Lung (tissue), 12 donors: ENCODE data around the gene KNCN. TPM values are rescaled to one million over a fixed set of nuclear protein-coding genes. Genes with fewer than 3 reads are reported as not detected.

Experiments used
- ATAC-seq: fragments of 200-7000 bp; cut with Tn5 transposase; one replicate; pipeline ENCODE4 v1.9.1; 2020; ENCODE audit warnings: moderate number of reproducible peaks; ENCODE audit not compliant: insufficient read depth, low FRiP score
- DNase-seq, 3 donors: peaks; one replicate each; pipeline ENCODE4 v3.0.0-alpha.2; 2013 to 2017
- H3K27ac ChIP-seq, 2 donors: one replicate each; pipeline ENCODE4 v1.5.1; 2013; ENCODE audit warnings: mild to moderate bottlenecking in 2 of 2, moderate library complexity in 2 of 2, control low read depth in 1 of 2, inconsistent platforms in 1 of 2, low read depth in 1 of 2, low read length in 1 of 2
- H3K27me3 ChIP-seq, 3 donors: one replicate each; pipeline ENCODE4 v1.5.1; 2013; ENCODE audit warnings: low read length in 2 of 3; ENCODE audit not compliant: control insufficient read depth in 3 of 3, insufficient read depth in 3 of 3
- H3K36me3 ChIP-seq, 4 donors: one replicate each; pipeline ENCODE4 v1.5.1; 2013; ENCODE audit warnings: low read length in 4 of 4, mild to moderate bottlenecking in 1 of 4, moderate library complexity in 1 of 4; ENCODE audit not compliant: control insufficient read depth in 4 of 4, insufficient read depth in 4 of 4
- H3K4me1 ChIP-seq, 5 donors: one replicate each; pipeline ENCODE4 v1.5.1; 2013; ENCODE audit warnings: low read length in 5 of 5, mild to moderate bottlenecking in 2 of 5, moderate library complexity in 1 of 5; ENCODE audit not compliant: control insufficient read depth in 5 of 5, insufficient read depth in 5 of 5
- H3K4me3 ChIP-seq: one replicate; pipeline ENCODE4 v1.5.1; 2013; ENCODE audit warnings: mild to moderate bottlenecking, control low read depth, moderate library complexity
- H3K9ac ChIP-seq, 2 donors: one replicate each; pipeline ENCODE4 v1.5.1; 2013; ENCODE audit warnings: low read length in 2 of 2, control low read depth in 1 of 2; ENCODE audit not compliant: insufficient read depth in 1 of 2
- H3K9me3 ChIP-seq, 4 donors: one replicate each; pipeline ENCODE4 v1.5.1; 2013; ENCODE audit warnings: low read length in 3 of 4, mild to moderate bottlenecking in 1 of 4, moderate library complexity in 1 of 4; ENCODE audit not compliant: control insufficient read depth in 4 of 4, insufficient read depth in 3 of 4
- WGBS, 2 donors: extraction: QIAGEN DNeasy Blood & Tissue Kit; methylation state at CpG; one replicate each; pipeline ENCODE4 v1.1.7; 2013; 5-methylcytosine and 5-hydroxymethylcytosine counted together
- polyA plus RNA-seq, 2 donors: library from polyadenylated mRNA; stranded (reverse); fragments of 200-250 nt; gene quantifications; one replicate each; pipeline ENCODE4 v1.2.1, GENCODE V29; 2013
- total RNA-seq, 2 donors: library from RNA; depleted of rRNA in 1 of 2; stranded (reverse); fragments of >200 nt in 1 of 2; gene quantifications; one replicate each; pipeline ENCODE4 v1.2.1, GENCODE V29; 2014 to 2021
- TF ChIP-seq, protein P1 (sequence below): IDR thresholded peaks from 2 replicates; pipeline ENCODE4 v1.5.1; 2012; ENCODE audit warnings: mild to moderate bottlenecking; ENCODE audit errors: control extremely low read depth, extremely low read depth
- donor health status: control.
- donor health status: control.
- donor health status: Bipolar disorder and iron deficiency.
- donor health status: healthy.
- donor health status: DM: yes; HTN: yes; CAD: no.

Gene KNCN
- total and polyA plus RNA-seq, 4 donors, result 0.01 to 0.09 TPM; not detected in 2

DNA sequence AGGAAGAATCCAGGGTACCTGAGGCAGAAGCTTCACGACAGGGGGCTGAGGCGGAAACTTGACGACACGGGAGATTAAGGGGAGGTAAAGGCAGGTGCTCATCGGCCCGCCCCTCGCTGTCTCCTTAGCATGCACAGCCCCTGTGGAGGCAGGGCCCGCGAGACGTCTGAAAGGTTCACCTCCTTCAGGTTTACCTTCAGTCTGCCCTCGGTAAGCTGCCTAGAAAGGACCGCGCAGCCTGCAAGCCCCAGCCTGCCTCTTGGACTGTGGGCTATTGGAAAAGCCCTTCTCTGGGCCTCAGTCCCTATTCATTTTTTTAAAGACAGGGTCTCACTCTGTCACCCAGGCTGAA lies 28.5 kb downstream of the KNCN start:
- H3K4me1 ChIP-seq, result peaks cover 0 to 27% (median 4%) of the 10 kb centered on the region in 5 donors
- H3K9me3 ChIP-seq, result no peaks in the 10 kb centered on the region
- TF ChIP-seq, protein P1, sequence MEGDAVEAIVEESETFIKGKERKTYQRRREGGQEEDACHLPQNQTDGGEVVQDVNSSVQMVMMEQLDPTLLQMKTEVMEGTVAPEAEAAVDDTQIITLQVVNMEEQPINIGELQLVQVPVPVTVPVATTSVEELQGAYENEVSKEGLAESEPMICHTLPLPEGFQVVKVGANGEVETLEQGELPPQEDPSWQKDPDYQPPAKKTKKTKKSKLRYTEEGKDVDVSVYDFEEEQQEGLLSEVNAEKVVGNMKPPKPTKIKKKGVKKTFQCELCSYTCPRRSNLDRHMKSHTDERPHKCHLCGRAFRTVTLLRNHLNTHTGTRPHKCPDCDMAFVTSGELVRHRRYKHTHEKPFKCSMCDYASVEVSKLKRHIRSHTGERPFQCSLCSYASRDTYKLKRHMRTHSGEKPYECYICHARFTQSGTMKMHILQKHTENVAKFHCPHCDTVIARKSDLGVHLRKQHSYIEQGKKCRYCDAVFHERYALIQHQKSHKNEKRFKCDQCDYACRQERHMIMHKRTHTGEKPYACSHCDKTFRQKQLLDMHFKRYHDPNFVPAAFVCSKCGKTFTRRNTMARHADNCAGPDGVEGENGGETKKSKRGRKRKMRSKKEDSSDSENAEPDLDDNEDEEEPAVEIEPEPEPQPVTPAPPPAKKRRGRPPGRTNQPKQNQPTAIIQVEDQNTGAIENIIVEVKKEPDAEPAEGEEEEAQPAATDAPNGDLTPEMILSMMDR, result no peak
- DNase-seq (no peak), ATAC-seq (no peak)
- no peak overlapping the region for H3K27ac ChIP-seq
- H3K36me3 ChIP-seq, result no peaks in the 10 kb centered on the region
- 61 to 72% methylated on average over 13 of the region's 13 CpGs for WGBS, 2 donors
- no peak overlapping the region for H3K4me3 ChIP-seq
- H3K9ac ChIP-seq, result no peak overlapping the region
- H3K27me3 ChIP-seq, result peaks cover 0 to 15% (median 3%) of the 10 kb centered on the region in 3 donors

DNA sequence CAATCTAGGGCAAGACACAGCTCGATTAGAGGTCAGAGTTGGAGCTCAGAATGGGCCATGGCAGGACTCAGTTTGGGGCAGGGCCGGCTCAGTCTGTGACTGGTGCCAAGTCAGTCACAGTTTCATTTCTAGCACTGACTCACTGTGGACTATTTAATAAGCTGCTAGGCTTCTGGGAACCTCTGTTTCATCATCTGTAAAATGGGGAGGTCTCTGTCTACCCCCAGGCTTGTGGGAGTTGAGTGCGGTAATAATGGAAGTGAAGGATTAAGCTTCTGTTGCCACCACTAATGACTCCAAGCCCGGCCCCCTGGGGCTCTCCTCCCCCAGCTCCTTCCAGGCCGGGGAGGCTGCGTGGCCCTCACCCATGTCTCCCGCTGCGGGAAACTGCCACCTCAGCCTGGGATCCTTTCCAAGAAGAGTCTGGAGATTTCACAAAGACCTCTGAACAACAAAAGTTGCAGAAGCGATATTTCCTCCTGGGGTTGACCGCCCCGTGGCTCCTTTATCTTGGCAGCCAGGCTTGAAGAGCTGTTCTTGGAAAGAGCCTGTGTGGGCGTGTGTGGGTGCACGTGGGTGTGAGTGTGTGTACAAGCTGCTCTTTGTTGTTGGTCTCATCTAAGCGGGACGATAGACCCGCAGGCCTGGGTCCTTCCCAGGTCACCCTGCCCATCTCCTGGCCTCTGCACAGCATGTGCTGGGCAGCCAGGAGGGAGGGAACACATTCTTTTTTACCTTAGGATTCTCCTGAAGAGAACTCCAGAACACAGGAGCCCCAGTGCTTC lies 29.1 kb downstream of the KNCN start:
- peaks cover 0 to 11% (median 3%) of the 10 kb centered on the region in 3 donors for H3K27me3 ChIP-seq
- H3K4me3 ChIP-seq, result no peak overlapping the region
- DNase-seq (peak; percentile 73 to 89 (median 79)), ATAC-seq (peak; percentile 64)
- peak overlapping the region in 1 of 2 donors; percentile 27 for H3K27ac ChIP-seq
- no peaks in the 10 kb centered on the region for H3K9me3 ChIP-seq
- TF ChIP-seq, protein P1, result no peak
- H3K36me3 ChIP-seq, result no peaks in the 10 kb centered on the region
- H3K4me1 ChIP-seq, result peaks cover 0 to 27% (median 4%) of the 10 kb centered on the region in 5 donors
- H3K9ac ChIP-seq, result no peak overlapping the region
- WGBS, 2 donors, result 16 to 30% methylated on average over 16 of the region's 16 CpGs

DNA sequence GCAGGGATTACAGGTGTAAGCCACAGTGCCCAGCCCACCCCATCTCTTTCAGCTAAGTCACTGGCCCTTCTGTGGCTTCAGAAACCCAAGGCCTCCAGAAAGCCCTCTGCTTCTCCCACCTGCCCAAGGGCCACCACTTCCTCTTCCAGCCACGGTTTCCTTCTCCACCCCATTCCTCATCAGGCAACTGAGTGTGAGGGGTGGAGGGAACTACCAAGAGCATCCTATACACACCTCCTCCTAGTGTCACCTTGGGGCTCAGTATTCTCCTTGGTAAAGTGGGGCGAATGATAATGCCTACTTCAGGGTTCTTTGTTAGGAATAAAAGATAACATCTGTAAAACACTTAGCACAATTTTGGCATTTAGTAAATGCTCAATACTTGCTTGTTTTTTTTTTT lies 30.0 kb downstream of the KNCN start:
- ATAC-seq (no peak), DNase-seq (no peak)
- H3K27ac ChIP-seq, result no peak overlapping the region
- no peak overlapping the region for H3K9ac ChIP-seq
- no peak overlapping the region for H3K4me3 ChIP-seq
- H3K4me1 ChIP-seq, result peaks cover 0 to 27% (median 4%) of the 10 kb centered on the region in 5 donors
- 44 to 58% methylated on average over 2 of the region's 2 CpGs for WGBS, 2 donors
- TF ChIP-seq, protein P1, result no peak
- no peaks in the 10 kb centered on the region for H3K36me3 ChIP-seq
- H3K27me3 ChIP-seq, result peaks cover 0 to 11% (median 3%) of the 10 kb centered on the region in 3 donors
- no peaks in the 10 kb centered on the region for H3K9me3 ChIP-seq
